GM12878 (cell line): ENCODE measurements around the gene EHD2.

ENCODE experiments used
- BCL11A ChIP-seq: IDR thresholded peaks from 2 replicates; pipeline ENCODE4 v1.6.1; 2011; ENCODE audit warnings: low read depth, low read length
- BRCA1 ChIP-seq: IDR thresholded peaks from 2 replicates; pipeline ENCODE4 v1.6.1; 2011; ENCODE audit warnings: low read depth, low read length, improper control_type of control experiment
- CBX5 ChIP-seq: sonication (generic); IDR thresholded peaks from 2 replicates; pipeline ENCODE4 v1.6.1; 2016; ENCODE audit warnings: low read depth, moderate library complexity, mild to moderate bottlenecking, inconsistent platforms
- CEBPB ChIP-seq, 2 experiments: fragments of 150-350 bp in 1 of 2; IDR thresholded peaks; 2 replicates each; pipeline ENCODE4 v1.6.1; 2012 to 2014; ENCODE audit warnings: low read depth in 2 of 2, low read length in 2 of 2, borderline replicate concordance in 1 of 2, inconsistent platforms in 1 of 2
- CREM ChIP-seq: IDR thresholded peaks from 2 replicates; pipeline ENCODE4 v1.6.1; 2014; ENCODE audit warnings: antibody characterized with exemption, low read depth
- EP300 ChIP-seq, 2 experiments: fragments of 150-350 bp in 1 of 2; IDR thresholded peaks; 2 replicates each; pipeline ENCODE4 v1.6.1; 2011 to 2012; ENCODE audit warnings: low read depth in 2 of 2, low read length in 2 of 2, borderline replicate concordance in 1 of 2, improper control_type of control experiment in 1 of 2, inconsistent platforms in 1 of 2; ENCODE audit not compliant: control insufficient read depth in 1 of 2
- EZH2 ChIP-seq: IDR thresholded peaks from 2 replicates; pipeline ENCODE4 v1.6.1; 2012; ENCODE audit warnings: low read depth, mild to moderate bottlenecking, control low read depth, inconsistent platforms, low read length, borderline replicate concordance; ENCODE audit not compliant: control insufficient read depth
- FOS ChIP-seq: IDR thresholded peaks from 3 replicates; pipeline ENCODE4 v1.6.1; 2011; ENCODE audit warnings: borderline replicate concordance; ENCODE audit not compliant: insufficient read length; ENCODE audit errors: extremely low read depth
- POLR2A ChIP-seq: IDR thresholded peaks from 2 replicates; pipeline ENCODE4 v1.6.1; 2011; ENCODE audit warnings: low read depth, mild to moderate bottlenecking, low read length
- ZBED1 ChIP-seq: IDR thresholded peaks from 2 replicates; pipeline ENCODE4 v1.6.1; 2016; ENCODE audit warnings: borderline replicate concordance
- ZNF217 ChIP-seq: fragments of 450-650 bp; IDR thresholded peaks from 2 replicates; pipeline ENCODE4 v1.6.1; 2017; ENCODE audit warnings: antibody characterized with exemption, mild to moderate bottlenecking
- ZZZ3 ChIP-seq: IDR thresholded peaks from 2 replicates; pipeline ENCODE4 v1.6.1; 2011; ENCODE audit warnings: low read depth; ENCODE audit not compliant: control insufficient read depth, insufficient read length
- TF ChIP-seq, protein P1 (sequence below), 3 experiments: IDR thresholded peaks in 2 of 3; conservative IDR thresholded peaks in 1 of 3; 2 replicates each; pipeline ENCODE4 v1.5.1; 2011; ENCODE audit warnings: low read depth in 3 of 3, low read length in 3 of 3, mild to moderate bottlenecking in 3 of 3, control low read depth in 2 of 3, moderate library complexity in 2 of 3, inconsistent platforms in 1 of 3, mixed read lengths in 1 of 3; ENCODE audit not compliant: control insufficient read depth in 2 of 3, insufficient read depth in 1 of 3; ENCODE audit errors: extremely low read depth in 1 of 3

DNA sequence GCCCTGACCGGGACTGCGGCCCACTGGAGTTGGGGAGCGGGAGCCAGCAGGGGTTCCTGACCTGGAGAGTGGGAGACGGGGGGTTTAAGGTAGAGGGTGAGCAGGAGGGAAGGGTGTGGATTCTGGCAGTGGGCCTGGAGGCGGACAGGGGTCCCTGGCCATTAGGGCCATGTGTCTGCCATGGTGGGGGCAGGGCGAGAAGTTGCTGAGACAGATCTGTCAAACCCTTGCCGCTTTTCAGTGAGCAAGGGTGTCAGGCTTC, 53.1 kb downstream of the EHD2 start:
- no peak for TF ChIP-seq FOS
- no peak for TF ChIP-seq EP300 (IDR thresholded peaks at IDR 0.05; ENCODE audit: borderline replicate concordance in 1 of 2, control insufficient read depth in 1 of 2, low read depth in 2 of 2, low read length in 2 of 2)
- no peak for TF ChIP-seq CBX5
- no peak for TF ChIP-seq BCL11A
- no peak for TF ChIP-seq POLR2A
- TF ChIP-seq, protein P1, sequence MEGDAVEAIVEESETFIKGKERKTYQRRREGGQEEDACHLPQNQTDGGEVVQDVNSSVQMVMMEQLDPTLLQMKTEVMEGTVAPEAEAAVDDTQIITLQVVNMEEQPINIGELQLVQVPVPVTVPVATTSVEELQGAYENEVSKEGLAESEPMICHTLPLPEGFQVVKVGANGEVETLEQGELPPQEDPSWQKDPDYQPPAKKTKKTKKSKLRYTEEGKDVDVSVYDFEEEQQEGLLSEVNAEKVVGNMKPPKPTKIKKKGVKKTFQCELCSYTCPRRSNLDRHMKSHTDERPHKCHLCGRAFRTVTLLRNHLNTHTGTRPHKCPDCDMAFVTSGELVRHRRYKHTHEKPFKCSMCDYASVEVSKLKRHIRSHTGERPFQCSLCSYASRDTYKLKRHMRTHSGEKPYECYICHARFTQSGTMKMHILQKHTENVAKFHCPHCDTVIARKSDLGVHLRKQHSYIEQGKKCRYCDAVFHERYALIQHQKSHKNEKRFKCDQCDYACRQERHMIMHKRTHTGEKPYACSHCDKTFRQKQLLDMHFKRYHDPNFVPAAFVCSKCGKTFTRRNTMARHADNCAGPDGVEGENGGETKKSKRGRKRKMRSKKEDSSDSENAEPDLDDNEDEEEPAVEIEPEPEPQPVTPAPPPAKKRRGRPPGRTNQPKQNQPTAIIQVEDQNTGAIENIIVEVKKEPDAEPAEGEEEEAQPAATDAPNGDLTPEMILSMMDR (IDR thresholded peaks at IDR 0.05 in 2 of 3, conservative IDR thresholded peaks at IDR 0.05 in 1 of 3; ENCODE audit: control insufficient read depth in 2 of 3, extremely low read depth in 1 of 3, insufficient read depth in 1 of 3, low read depth in 3 of 3, low read length in 3 of 3), result no peak
- TF ChIP-seq CEBPB (IDR thresholded peaks at IDR 0.05; ENCODE audit: borderline replicate concordance in 1 of 2, low read depth in 2 of 2, low read length in 2 of 2), result no peak
- TF ChIP-seq EZH2, result no peak
- no peak for TF ChIP-seq CREM
- no peak for TF ChIP-seq BRCA1
- no peak for TF ChIP-seq ZZZ3
- no peak for TF ChIP-seq ZNF217
- TF ChIP-seq ZBED1, result no peak
